ENCODE measurements around the gene LHX2.
A peak's percentile ranks its signal among the peaks of the same experiment; 100 is the strongest.

LHX2 gene

GRCh38 chr9:124054582-124055227, 43.1 kb downstream of the LHX2 start:
- no peak for TF ChIP-seq CTCF (IDR thresholded peaks at IDR 0.05; ENCODE audit: low read depth, low read length)
- no peak overlapping the region for H3K4me3 ChIP-seq (replicated peaks in 1 of 2; ENCODE audit: low read depth in 2 of 2, low read length in 2 of 2)
- DNase-seq (ENCODE audit: low read depth in 2 of 2) = peak; percentile 87 to 88

- H3K4me3 ChIP-seq (replicated peaks in 1 of 2; ENCODE audit: low read depth in 2 of 2, low read length in 2 of 2) = no peak overlapping the region
- no peak for DNase-seq (ENCODE audit: low read depth in 2 of 2)
- no peak for TF ChIP-seq CTCF (IDR thresholded peaks at IDR 0.05; ENCODE audit: low read depth, low read length)
Observed at GRCh38 chr9:124060844-124061605, 49.5 kb downstream of the LHX2 start.

GRCh38 chr9:124062172-124062571, 50.6 kb downstream of the LHX2 start:
- H3K4me3 ChIP-seq (replicated peaks in 1 of 2; ENCODE audit: low read depth in 2 of 2, low read length in 2 of 2) = no peak overlapping the region
- no peak for DNase-seq (ENCODE audit: low read depth in 2 of 2)

GRCh38 chr9:124066783-124067577, 55.4 kb downstream of the LHX2 start:
- H3K4me3 ChIP-seq (replicated peaks in 1 of 2; ENCODE audit: low read depth in 2 of 2, low read length in 2 of 2) = no peak overlapping the region
- TF ChIP-seq CTCF (IDR thresholded peaks at IDR 0.05; ENCODE audit: low read depth, low read length) = no peak
- no peak for DNase-seq (ENCODE audit: low read depth in 2 of 2)

More at GRCh38 chr9:124062172-124062571, 50.6 kb downstream of the LHX2 start:
- peak; percentile 30 for TF ChIP-seq CTCF (IDR thresholded peaks at IDR 0.05; ENCODE audit: low read depth, low read length)

- DNase-seq (ENCODE audit: low read depth in 2 of 2) = no peak
- TF ChIP-seq CTCF (IDR thresholded peaks at IDR 0.05; ENCODE audit: low read depth, low read length) = no peak
- H3K4me3 ChIP-seq (replicated peaks in 1 of 2; ENCODE audit: low read depth in 2 of 2, low read length in 2 of 2) = no peak overlapping the region
Observed at GRCh38 chr9:124068251-124068650, 56.7 kb downstream of the LHX2 start.

GRCh38 chr9:124074746-124075145, 63.2 kb downstream of the LHX2 start:
- no peak overlapping the region for H3K4me3 ChIP-seq (replicated peaks in 1 of 2; ENCODE audit: low read depth in 2 of 2, low read length in 2 of 2)
- no peak for TF ChIP-seq CTCF (IDR thresholded peaks at IDR 0.05; ENCODE audit: low read depth, low read length)
- no peak for DNase-seq (ENCODE audit: low read depth in 2 of 2)

Data from cardiac fibroblast (primary cell).